ENCODE results near the gene HTD2.
"Not testable (repeated sequence)": the region's sequence is repeated elsewhere in the genome, so short reads cannot be mapped to it uniquely, and the experiment has no call there.

HTD2 gene

DNA sequence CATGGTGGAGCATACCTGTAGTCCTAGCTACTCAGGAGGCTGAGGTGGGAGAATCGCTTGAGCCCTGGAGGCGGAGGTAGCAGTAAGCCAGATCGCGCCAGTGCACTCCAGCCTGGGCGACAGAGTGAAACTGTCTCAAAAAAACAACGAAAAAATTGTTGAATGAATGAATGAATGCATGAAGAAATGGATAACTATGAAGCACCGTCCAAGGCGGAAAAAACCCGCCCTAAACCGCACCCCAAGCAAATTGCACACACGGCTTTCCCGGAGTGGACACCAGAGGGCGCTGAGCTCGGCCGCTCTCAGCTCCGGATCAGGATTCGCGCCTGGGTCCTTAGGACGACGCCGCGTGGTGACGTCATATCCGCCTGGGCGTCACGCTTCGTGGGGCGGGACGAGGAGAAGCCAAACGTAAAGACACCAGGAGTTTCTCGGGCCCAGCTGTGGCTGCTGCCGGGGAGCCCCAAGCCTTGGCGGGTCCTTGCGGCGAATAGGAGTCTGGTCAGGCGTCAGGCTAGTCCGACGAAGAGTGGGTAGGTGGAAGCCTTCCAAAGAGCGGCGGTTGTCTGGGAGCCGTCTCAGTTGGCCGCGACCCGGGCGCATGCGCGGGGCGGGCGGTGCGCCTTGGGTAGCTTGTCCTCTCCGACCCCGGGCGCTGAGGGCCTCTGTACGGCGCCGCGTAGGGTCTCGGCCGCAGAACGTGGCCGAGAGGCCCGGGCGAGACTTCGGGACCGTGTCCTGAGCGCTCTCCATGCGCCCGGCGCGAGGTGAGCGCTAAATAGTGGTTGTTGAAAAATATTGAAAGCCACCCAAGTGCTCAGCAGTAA is at the start of gene HTD2, which contains the start of gene RPP14:
Gene HTD2 (plus strand): TSS at position 639 of the 830 bp plus-strand sequence. CDS start 11,094 bp downstream, outside the sequence.
Gene RPP14 (plus strand): TSS at position 364 of the 830 bp plus-strand sequence. CDS start 4,085 bp downstream, outside the sequence.
- DNase-seq, result peak; percentile 99

DNA sequence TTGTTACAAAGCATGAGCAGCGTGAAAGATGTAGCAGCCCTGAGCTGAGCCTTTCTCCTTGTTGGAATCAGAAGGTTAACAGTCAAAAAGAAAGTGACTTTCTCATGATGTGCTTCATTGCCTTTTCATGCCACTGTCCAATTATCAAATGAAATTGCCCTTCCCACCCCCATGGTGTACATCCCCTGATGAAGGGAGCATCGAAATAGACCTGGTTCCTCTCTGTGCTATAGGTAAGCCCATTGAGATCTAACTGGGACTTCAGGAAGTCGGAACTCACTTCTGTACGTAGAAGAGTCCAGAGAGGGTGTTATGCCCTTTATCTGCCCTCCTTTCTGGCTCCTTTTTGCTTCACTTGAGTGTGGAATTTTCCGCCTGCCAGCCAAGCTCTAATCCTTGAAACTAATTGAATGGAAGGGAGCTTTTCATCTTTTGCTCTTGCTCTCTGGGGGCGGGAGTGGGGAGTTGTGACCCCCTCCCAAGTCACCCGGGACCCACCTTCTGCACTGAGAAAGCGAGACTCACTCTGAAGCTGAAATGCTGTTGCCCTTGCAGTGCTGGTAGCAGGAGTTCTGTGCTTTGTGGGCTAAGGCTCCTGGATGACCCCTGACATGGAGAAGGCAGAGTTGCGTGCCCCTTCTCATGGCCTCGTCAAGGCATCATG is 47.8 kb upstream of the HTD2 start:
- DNase-seq, result no peak

DNA sequence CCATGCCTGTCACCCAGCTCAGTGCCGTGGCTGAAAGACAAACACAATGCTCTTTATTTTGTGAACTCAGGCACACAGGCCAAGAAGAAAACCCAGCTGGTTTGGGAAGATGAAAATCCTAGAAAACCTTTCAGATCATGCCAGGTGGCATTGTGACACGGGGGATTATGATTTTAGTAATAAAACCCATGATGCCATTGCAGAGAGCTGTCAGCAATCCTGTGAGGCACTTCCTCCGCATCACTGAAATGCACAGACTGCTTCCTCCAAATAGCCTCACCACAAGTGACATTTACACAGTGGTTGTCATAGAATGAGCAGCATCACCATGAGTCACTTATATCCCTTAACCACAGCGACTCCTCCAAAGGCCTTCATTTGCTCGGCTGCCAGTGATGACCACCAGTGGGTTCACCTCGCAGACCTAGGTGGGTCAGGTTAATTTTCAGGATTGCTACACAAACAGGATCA is 46.0 kb upstream of the HTD2 start:
- DNase-seq, result no peak

DNA sequence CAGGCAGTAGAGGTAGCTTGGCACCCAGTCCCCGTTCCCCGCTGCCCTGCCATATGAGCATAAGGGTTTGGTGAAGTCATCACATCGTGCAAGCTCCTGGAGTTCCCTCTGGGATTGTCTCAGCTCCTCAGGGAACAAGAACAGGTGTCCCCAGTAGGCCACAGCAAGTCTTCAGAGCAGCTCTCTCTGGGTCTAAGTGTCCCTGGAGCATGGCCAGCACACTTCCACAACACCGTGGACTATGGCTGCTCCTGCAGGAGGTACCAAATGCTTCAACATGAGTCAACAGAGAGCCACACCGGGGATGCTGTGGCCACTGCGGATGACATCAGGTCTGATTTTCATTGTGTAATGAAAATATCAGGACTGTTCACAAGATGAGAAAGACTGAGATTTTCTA is 45.6 kb upstream of the HTD2 start:
- DNase-seq, result no peak

DNA sequence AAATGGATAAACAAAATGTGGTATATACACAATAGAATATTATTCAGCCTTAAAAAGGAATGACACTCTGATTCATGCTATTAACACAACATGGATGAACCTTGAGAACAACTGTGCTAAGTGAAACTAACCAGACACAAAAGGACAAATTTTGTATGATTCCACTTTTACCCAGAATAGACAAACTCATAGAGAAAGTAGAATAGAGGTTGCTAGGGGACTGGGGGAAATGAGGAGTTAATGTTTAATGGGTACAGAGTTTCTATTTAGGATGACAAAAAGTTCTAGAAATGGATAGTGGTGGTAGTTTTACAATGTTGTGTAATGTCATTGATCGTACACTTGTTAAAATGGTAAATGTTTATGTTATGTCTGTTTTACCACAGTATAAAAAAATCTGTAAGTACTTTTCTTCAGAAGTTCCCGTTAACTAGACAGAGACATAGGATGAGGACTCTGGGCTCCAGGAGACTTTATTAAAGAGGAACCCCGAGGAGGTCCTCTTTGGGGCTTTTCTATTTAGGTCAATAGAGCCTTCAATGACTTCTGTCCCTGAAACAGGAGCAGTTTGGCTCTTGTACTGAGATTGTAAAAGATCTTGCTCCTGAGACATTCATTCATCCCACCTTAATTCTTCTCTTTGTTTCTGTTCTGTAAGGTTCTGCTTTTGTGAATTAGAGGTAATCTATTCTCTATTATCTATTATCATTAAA is 44.2 kb upstream of the HTD2 start:
- no peak for DNase-seq

- DNase-seq, result no peak
These were observed 39.7 kb upstream of the HTD2 start for GRCh38 chr3:58266577-58266976.

GRCh38 chr3:58267543-58267942 is 38.8 kb upstream of the HTD2 start:
- not testable (repeated sequence) for DNase-seq

GRCh38 chr3:58269356-58269755 is 37.0 kb upstream of the HTD2 start:
- no peak for DNase-seq

DNA sequence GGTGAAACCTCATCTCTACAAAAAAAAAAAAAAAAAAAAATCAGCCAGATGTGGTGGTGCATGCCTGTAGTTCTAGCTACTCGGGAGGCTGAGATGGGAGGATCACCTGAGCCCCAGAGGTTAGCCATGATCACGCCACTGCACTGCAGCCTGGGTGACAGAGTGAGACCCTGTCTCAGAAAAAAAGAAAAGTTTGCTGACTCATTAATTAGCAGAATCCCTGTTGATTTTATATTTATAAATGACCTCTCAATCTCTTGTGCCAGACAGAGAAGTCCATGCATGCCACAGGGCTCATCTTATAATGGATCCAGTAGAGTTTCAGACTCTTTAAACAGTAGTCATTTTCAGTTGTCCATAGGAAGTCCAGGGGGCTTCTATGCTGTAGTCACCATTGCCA is 35.8 kb upstream of the HTD2 start:
- no peak for DNase-seq

GRCh38 chr3:58271901-58272501 is 34.3 kb upstream of the HTD2 start:
- DNase-seq, result no peak

DNA sequence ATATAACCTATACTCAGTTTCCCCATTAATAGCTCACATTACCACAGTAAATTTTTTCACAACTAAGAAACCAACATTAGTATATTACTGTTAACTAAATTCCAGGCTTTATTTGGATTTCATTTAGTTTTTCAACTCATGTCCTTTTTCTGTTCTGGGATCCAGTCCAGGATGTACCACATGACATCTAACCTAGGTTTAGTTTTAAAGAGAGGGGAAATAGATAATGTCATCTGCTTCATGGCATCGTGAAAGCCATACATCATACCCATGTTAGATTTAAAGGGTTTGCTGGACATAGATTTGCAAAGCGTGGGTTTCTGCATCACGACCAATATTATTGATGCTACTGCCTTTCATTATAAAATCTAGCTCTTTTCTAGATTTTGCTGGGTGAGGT is 33.4 kb upstream of the HTD2 start:
- DNase-seq, result no peak

DNA sequence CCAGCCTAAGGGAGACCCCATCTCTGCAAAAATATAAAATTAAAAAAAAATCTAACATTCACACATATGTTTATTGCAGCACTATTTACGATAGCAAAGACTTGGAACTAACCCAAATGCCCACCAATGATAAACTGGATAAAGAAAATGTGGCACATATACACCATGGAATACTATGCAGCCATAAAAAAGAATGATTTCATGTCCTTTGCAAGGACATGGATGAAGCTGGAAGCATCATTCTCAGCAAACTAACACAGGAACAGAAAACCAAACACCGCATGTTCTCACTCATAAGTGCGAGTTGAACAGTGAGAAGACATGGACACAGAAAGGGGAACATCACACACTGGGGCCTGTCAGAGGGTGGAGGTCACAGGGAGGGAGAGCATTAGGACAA is 33.0 kb upstream of the HTD2 start:
- not testable (repeated sequence) for DNase-seq

GRCh38 chr3:58274027-58274614 is 32.2 kb upstream of the HTD2 start:
- DNase-seq, result no peak

DNA sequence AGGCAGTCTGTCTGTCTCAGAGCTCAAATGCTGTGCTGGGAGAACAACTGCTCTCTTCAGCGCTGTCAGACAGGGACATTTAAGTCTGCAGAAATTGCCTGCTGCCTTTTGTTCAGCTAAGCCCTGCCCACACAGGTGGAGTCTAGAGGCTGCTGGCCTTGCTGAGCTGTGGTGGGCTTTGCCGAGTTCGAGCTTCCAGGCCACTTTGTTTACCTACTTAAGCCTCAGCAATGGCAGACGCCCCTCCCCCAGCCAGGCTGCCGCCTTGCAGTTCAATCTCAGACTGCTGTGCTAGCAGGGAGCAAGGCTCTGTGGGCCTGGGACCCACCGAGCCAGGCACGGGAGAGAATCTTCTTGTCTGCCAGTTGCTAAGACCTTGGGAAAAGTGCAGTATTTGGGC is 25.3 kb upstream of the HTD2 start:
- no peak for DNase-seq

DNA sequence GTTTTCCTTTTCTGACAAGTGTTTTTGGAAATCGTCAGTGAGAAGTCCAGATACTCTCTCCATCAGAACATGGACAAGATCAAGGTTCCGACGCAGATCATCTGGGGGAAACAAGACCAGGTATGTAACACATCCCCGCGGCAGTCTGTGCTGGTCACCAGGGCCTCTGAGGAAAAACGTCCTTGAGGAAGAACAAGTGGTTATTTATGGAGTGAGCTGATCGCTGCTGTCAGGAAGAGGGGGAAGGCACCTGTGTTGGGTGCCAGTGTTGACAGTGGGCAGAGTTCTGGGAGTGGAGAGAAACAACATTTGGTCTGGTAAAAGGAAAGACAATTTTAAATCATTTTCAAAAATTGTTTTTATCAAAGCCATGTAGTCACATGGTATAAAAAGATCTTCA is 21.0 kb upstream of the HTD2 start:
- DNase-seq, result no peak

GRCh38 chr3:58287354-58287753 is 19.0 kb upstream of the HTD2 start:
- DNase-seq, result no peak

GRCh38 chr3:58288011-58288728 is 18.1 kb upstream of the HTD2 start:
- DNase-seq, result no peak

GRCh38 chr3:58288964-58289613 is 17.2 kb upstream of the HTD2 start:
- not testable (repeated sequence) for DNase-seq

DNA sequence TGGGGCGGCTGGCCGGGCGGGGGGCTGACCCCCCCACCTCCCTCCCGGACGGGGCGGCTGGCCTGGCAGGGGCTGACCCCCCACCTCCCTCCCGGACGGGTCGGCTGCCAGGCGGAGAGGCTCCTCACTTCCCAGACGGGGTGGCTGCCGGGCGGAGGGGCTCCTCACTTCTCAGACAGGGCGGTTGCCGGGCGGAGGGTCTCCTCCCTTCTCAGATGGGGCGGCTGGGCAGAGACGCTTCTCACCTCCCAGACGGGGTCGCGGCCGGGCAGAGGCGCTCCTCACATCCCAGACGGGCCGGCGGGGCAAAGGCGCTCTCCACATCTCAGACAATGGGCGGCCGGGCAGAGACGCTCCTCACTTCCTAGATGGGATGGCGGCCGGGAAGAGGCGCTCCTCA is 15.9 kb upstream of the HTD2 start:
- DNase-seq, result not testable (repeated sequence)

DNA sequence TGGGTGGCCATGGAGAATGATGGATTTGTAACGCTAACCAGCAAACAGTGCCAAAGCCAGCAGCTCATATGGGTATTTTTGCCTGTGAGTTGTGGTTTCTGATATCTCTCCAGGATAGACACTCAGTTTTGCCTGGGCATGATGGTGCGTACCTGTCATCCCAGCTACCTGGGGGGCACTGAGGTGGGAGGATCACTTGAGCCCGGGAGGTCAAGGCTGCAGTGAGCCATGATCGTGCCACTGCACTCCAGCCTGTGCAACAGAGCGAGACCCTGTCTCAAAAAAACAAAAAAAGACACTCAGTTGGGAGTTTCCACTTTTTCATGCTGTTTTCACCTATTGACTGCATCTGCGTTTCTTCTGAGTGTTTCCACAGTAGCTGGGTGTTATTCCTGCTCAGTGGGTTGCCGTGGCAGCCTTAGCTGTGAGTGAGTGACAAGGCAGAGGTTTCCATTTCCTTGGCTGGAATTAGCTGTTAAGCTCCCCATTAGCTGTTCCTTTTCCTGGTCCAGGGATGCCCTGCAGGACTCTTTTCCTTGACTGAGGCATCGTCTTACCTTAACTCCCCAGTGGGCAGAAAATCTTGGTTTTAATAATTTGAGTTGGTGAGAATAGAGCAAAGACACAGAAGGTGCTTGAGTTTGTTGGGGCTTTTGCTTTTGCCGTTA is 14.5 kb upstream of the HTD2 start:
- no peak for DNase-seq

DNA sequence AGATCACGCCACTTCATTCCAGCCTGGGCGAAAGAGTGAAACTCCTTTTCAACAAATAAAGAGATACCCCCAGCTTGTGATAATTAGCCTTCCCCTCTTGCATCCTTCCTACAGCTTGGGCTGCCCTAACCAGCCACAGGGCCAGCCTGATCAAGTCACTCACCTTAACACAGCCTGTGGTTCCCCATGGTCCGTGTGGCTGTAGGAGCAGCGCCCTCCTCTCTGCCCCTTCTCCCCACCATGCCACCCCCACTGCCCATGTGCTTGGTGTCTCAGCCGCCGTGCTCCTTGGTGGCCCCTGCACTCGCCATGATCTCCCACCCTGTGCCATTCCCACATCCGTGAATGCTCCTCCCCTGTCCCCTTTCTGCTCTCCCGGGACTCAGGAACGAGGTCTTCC is 13.5 kb upstream of the HTD2 start:
- no peak for DNase-seq

Data from activated naive CD4-positive, alpha-beta T cell treated with anti-CD3 and anti-CD28 coated beads, Interleukin-2, amount 50 U/mL, for 16 hours (primary cell).